HG03558 (cell line): ENCODE results near the gene OR13C3.
"Not testable (repeated sequence)": the region's sequence is repeated elsewhere in the genome, so short reads cannot be mapped to it uniquely, and the experiment has no call there.

ENCODE experiments used
- ATAC-seq: cut with Tn5 transposase; IDR thresholded peaks from one replicate; pipeline ENCODE4 v1.9.1; 2021; ENCODE audit warnings: moderate number of reproducible peaks; ENCODE audit not compliant: unreplicated experiment; ENCODE audit errors: extremely low read depth

OR13C3 gene

GRCh38 chr9:104536756-104537155, at the start of gene OR13C3:
OR13C3 (minus strand) TSS chr9:104536856; CDS start chr9:104536723, 133 bp downstream.
- no peak for ATAC-seq

- ATAC-seq = no peak
Observed at GRCh38 chr9:104580562-104580961, 43.9 kb upstream of the OR13C3 start.

GRCh38 chr9:104577263-104577662, 40.6 kb upstream of the OR13C3 start:
- no peak for ATAC-seq

GRCh38 chr9:104575456-104575855, 38.8 kb upstream of the OR13C3 start:
- no peak for ATAC-seq

- no peak for ATAC-seq
Observed at GRCh38 chr9:104572612-104573011, 36.0 kb upstream of the OR13C3 start.

- ATAC-seq = no peak
Observed at GRCh38 chr9:104568868-104569267, 32.2 kb upstream of the OR13C3 start, which contains the start of gene OR13C8. OR13C8 (plus strand) TSS chr9:104569168; CDS start chr9:104569168, 0 bp downstream.

- ATAC-seq = no peak
Observed at GRCh38 chr9:104564358-104564757, 27.7 kb upstream of the OR13C3 start.

- no peak for ATAC-seq
Observed at GRCh38 chr9:104556830-104557634, 20.4 kb upstream of the OR13C3 start.

- ATAC-seq = no peak
Observed at GRCh38 chr9:104555521-104555920, 18.9 kb upstream of the OR13C3 start.

- ATAC-seq = no peak
Observed at GRCh38 chr9:104553261-104553660, 16.6 kb upstream of the OR13C3 start.

GRCh38 chr9:104544644-104545043, 8.0 kb upstream of the OR13C3 start:
- ATAC-seq = no peak

- ATAC-seq = no peak
Observed at GRCh38 chr9:104539275-104539674, 2.6 kb upstream of the OR13C3 start.

- ATAC-seq = no peak
Observed at GRCh38 chr9:104527109-104527508, 9.5 kb downstream of the OR13C3 start, which contains the start of gene OR13C4. OR13C4 (minus strand) TSS chr9:104527209; CDS start chr9:104527209, 0 bp downstream.

- ATAC-seq = not testable (repeated sequence)
Observed at GRCh38 chr9:104520241-104520640, 16.4 kb downstream of the OR13C3 start.

GRCh38 chr9:104514901-104515300, 21.8 kb downstream of the OR13C3 start:
- ATAC-seq = no peak

- no peak for ATAC-seq
Observed at GRCh38 chr9:104506565-104506964, 30.1 kb downstream of the OR13C3 start.

GRCh38 chr9:104503963-104504362, 32.7 kb downstream of the OR13C3 start, which contains the start of gene OR13F1:
OR13F1 (plus strand) TSS chr9:104504263; CDS start chr9:104504263, 0 bp downstream.
- no peak for ATAC-seq

- no peak for ATAC-seq
Observed at GRCh38 chr9:104503440-104503839, 33.2 kb downstream of the OR13C3 start.

- no peak for ATAC-seq
Observed at GRCh38 chr9:104494808-104495207, 41.8 kb downstream of the OR13C3 start.
